Astrocyte (in vitro differentiated cells and primary cell): ENCODE measurements around the gene ERC1.

Experiments used
- CTCF ChIP-seq: IDR thresholded peaks from 2 replicates; pipeline ENCODE4 v1.5.1; 2011; ENCODE audit warnings: low read depth, mild to moderate bottlenecking, inconsistent platforms, low read length, moderate library complexity; ENCODE audit not compliant: insufficient read depth
- EZH2 ChIP-seq: IDR thresholded peaks from 2 replicates; pipeline ENCODE4 v1.6.1; 2012; ENCODE audit warnings: mild to moderate bottlenecking, low read length, inconsistent platforms; ENCODE audit not compliant: insufficient read depth

- TF ChIP-seq CTCF (no peak), EZH2 (no peak)
Measured at GRCh38 chr12:1217191-1217949, 226.3 kb downstream of the ERC1 start.
